ENCODE results near the gene DSCAML1. TPM values are rescaled to one million over a fixed set of nuclear protein-coding genes. Genes with fewer than 3 reads are reported as not detected.

DSCAML1 gene
- polyA plus RNA-seq, 3 donors = 2.4 to 4.0 (median 2.9) TPM

DNA sequence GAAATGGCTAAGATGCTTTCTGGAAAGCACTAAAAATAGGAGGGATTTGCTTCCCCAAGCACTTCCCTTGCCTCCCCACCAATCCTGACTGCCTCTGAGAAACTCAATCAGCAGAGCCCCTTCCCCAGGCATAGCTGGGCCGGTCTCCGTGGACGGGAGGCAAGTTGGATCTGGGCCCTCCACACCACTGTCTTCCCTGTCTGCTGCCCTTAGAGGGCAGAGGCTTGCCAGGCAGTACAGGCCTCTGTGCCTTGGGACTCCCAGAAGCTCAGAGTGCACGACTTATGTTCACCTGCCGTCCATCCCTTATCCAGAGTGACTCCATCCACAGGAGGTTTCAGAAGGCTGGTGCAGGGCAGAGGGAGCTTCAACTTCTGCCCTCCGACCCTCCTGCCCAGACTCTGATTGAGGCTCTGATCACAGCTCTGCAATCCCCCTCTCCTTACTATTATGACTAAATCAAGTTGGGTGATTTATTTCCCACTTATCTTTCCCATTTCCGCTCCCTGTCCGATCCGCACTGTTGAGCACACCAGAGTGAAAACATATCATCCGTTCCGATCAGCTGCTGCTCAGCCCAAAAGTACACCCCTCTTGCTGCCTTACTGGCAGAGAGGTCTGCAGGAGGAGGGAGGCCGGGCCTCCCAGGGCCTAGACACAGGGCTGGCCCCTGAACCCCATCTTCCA, 71.8 kb downstream of the DSCAML1 start:
- DNase-seq = peak; percentile 42

GRCh38 chr11:117724621-117725020, 72.4 kb downstream of the DSCAML1 start:
- DNase-seq = no peak

DNA sequence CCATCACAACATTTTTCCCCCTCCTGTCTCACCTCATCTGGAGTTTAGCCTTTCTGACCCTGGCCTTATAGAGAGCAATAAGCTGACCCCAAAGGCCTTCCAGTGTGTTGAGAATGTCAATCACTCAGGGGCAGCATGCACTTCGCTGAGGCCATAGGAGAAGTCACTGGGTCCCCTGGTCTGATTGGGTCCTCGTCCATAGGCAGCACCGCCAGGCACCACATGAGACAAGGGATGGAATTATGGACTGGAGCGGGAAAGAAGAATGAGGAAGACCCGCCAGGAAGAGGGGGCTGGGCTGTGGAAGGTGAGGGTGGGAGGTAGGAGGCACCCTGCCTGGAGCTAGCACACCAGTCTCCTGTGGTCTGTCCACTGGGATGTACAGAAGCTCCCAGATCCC, 72.9 kb downstream of the DSCAML1 start:
- no peak for DNase-seq

DNA sequence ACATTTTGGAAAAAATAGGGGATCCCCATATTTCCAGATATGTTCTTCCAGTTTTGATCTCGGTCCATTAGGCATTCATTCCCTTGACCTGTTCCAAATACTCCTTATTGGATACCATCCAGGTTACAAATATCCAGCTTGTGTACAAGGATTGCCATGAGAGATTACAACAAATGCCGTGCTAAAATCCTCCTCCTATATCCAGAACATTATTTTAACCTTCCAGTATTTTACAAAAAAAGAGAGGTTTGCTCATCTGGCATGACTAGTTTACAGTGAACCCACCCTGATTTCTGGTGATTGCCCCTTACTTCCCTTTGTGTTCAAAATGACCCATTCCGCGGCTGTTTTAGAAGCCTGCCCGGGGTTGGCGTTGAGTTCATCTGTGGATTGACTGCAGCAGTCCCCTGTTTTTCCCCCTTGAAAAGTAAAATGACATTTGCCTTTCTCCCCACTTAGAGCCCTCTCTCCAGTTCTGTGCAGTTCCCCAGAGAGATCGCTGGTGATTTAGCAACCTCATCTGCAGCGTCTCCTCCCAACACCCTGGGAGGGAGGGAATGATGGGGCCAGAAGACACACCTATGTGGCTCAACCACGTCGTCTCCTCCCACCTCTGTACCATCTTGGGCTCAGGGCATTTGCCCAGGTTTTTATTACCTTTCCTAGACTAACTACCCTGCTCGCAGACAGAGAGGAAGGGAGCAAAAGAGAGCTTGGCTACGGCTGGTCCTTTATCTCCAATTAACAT, 73.6 kb downstream of the DSCAML1 start:
- DNase-seq = no peak

GRCh38 chr11:117722082-117722481, 74.9 kb downstream of the DSCAML1 start:
- peak; percentile 59 for DNase-seq

DNA sequence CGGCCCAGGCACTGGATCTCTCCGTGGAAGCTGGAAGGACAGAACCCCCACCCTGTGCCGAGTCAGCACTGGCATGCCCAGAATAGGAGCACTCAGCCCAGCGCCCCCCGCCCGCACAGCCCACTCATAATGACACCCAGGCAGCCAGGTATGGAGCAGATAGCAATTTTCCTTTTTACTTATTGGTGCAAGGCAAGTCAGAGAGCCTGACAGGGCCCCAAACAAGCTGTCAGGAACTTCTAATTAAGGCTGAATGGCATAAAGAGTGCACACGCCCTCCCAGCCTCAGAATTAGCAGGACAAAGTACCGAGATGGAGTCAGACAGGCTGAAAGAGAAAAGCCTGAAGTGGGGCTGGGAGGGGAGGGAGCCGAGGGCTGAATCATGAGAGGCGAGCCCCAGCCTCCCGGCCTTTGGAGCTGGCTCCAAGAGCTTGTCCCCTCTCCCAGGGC, 76.9 kb downstream of the DSCAML1 start:
- no peak for DNase-seq

DNA sequence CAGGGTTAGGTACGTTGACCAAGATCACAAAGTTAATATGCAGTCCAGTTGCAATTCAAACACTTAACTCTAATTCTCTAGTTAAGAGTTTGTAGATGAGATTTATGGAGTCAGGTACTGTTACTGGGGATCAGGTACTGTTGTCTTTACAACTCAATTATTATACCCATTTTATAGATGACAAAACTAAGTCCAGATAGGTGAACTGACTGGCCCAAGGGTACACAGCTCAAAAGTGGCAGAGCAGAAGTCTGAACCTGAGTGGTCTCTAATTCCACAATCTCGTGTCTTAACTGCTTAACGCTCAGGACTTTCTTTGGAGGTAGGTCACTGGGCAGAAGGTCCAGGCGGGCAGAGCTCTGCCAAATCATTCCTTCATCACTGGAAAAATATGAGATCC, 77.5 kb downstream of the DSCAML1 start:
- no peak for DNase-seq

DNA sequence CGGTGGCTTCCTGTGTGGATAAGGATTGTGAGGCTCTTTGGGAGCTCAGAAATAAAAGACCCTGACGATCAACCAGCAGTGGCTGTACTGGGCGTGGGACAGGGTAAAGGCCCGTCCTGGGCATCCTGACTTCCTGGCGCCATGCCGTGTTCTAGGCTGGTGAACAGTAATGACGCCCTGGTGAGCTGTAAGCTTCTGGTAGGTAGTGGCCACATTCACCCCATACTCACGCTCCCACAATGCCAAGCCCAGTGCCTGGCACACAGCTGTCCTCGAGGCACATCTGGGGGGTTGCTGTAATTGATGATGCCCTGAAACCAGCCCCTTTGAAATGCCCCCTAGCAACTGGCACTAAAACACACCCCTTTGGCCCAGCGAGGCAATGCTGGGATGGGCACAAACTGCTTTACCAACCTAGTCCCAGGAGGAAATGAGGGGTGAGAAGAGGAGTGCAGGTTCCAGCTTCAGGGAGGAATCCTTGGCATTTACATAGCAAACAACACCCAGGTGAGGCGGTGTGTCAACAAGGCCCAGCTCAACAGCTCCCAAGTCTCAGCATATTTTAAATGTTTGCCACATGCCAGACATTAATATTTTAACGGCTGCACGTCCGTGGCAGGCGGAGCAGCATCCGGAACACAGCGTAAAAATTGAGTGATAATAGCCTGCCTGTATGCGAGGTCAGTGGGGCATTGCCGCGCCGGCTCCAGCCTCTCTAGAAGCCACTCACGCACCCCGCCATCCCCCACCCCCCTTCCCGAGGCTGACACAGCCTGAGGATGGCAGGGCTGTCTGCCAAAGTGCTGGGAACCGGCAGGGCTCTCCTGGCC, 79.3 kb downstream of the DSCAML1 start:
- DNase-seq = no peak

DNA sequence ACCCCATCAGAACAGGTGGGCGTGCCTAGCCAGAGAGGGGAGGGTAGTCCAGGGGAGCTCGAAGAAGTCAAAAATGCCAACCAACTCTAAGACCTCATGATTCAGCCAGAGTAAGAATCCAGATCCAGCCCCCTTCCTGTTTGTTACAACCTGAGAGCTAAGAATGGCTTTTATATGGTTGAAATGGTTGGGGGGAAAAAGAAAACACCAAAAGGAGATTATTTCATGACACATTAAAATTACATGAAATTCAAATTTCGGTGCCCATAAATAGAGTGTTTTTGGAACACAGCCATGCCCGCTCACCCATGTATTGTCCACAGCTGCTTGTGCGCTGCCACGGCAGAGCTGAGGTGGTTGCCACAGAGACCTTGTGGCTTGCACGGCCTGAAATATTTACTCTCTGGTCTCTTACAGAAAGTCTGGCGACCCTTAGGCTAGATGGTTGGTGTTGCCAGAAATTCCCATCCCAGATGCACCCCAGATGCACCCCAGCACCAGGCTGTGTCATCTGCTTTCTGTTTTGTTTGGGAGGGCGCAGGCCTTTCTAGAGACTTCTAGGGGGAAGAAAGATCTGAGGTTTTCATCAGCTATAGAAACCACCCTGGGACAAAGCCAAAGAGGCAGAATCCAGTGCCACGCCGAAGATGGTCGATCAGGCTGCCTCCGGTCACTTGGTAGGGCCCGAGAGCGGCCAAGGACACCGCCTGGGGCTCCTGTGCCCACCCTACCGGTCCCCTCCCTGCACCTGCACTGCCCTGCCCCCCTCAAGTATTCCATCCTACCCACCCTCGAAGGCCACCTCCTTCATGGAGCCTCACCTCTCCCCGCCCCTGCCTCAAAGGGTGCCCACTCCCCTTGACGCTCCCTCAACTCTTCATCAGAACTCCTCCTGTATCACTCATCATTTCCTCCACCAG, 80.2 kb downstream of the DSCAML1 start:
- no peak for DNase-seq

- no peak for DNase-seq
These were observed 81.2 kb downstream of the DSCAML1 start for GRCh38 chr11:117715801-117716200.

GRCh38 chr11:117713538-117713991, 83.5 kb downstream of the DSCAML1 start:
- DNase-seq = peak; percentile 65

DNA sequence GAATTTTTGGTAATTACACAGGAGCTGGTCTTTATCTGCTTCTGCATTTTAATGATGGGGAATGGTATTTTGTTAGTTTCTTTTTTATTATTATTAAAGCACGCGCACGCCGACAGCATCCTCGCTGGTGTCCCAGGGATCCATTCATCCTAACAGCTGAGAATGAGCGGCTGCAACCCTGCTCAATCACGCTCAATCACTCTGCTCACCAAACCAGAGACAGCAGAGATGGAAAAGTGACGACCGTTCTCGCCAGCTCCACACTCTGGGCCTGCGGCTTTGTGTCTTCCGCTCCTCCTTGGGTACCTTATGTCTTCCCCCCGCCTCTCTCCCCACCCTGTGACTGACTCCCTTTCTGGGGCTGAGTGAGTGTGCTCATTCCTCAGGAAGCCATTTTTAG, 84.5 kb downstream of the DSCAML1 start:
- no peak for DNase-seq

- DNase-seq = no peak
These were observed 85.7 kb downstream of the DSCAML1 start for GRCh38 chr11:117711331-117711730.

DNA sequence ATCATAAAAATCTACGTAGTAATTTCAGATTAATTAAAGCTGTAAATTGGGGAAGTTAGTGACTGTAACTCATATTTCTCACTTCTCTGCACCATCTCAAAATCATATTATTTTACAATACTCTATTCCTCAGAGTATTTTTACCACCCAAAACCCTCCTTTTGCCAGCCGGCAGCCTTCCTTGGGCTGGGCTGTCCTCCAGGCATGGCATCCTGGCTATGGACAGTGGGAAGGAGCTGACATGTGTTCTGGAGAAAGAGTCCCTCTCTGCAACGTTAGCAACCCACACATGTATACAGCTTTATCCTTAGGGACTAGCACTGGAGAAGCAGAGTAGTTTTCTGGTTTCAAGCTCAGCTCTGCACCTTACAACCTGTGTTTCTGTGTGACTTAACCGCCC, 86.8 kb downstream of the DSCAML1 start:
- DNase-seq = no peak

DNA sequence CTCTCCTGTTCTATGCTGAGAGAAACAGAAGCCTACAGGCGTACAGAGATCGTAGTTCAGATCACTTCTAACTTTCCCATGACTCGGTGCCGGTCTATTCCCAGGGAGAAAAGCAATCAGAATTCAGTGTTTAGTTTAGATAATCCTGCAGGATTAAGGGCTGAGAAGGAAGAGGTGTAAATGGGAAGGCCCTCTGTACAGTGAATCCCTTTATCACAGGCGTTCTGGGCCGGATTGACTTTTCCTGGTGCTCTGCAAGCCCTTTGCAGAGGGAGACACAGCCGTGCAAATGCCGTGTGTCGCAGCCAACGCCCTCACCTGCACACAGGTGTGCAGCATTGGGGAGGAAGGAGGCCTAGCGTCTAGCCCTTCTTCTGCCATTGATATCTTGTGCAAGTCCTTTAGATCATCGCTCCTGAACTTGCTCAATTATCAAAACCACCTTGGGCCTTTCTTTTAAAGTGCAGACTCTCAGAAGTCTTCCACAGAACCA, 90.6 kb downstream of the DSCAML1 start:
- no peak for DNase-seq

- DNase-seq = no peak
These were observed 91.2 kb downstream of the DSCAML1 start for GRCh38 chr11:117705866-117706265.

DNA sequence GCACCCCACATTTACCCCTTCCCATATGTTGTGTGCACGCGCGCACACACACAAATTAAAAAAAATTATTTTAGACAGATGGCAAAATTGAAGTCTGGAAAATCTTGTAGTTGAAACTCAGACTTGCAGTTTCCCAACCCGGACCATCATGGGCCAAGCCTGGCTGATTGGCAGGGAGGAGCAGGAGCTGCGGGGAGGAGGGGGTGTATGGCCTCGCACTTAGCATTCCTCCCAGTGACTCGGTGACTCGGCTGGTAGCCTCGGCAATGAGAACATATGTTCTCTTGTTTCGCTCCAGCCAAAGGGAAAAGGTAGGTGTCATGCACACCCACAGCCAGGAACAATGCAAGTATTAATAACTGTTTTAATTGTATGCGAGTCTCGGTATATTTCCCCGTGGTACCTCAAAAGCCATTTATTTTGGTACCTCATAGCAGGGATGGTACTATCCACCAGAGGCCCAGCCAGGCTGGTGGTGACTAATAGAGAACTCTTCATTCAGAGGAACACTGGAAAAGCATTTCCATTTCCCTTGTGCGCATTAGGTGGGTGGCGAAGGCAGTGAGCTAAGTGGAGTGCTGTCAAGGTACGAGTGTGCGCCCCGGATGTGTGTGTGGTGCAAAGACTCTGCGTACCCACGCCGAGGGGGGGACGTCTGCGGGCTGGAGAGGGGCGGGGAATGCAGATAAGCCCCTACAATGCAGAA, 92.5 kb downstream of the DSCAML1 start:
- no peak for DNase-seq

- DNase-seq = no peak
These were observed 93.9 kb downstream of the DSCAML1 start for GRCh38 chr11:117702946-117703598.

GRCh38 chr11:117701781-117702180, 95.2 kb downstream of the DSCAML1 start:
- DNase-seq = no peak

DNA sequence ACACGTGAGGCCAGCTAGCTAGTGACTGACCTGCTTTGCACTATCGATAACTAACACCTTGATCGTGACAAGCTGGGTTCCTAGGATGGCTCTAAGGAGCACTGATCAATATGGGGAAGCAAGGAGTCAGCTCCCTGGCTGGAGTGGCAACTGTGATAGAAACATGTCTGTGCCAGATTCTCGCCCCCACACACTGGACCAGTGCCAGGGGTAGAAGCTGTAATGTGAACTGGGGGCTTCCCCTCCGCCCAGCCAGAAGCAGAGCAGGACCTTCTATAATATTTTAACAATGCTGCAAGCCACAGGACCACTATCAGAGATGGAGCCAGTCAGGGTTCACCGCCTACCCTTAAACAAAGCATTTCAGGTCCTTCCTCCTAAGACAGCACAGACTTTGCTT, 96.5 kb downstream of the DSCAML1 start:
- DNase-seq = no peak

Measured in renal pelvis (tissue), 4 donors.